Vagina (tissue), 2 donors: ENCODE results near the gene IGLON5.

Experiments used
- CTCF ChIP-seq, 3 experiments: fragments of 450-650 bp in 2 of 3; fragments of 200-600 bp in 1 of 3; sonication (generic) in 1 of 3; IDR thresholded peaks; one replicate each; pipeline ENCODE4 v1.5.1; 2017 to 2019; ENCODE audit warnings: antibody characterized with exemption in 3 of 3, mild to moderate bottlenecking in 2 of 3, moderate library complexity in 2 of 3
- POLR2A ChIP-seq, 2 donors: fragments of 450-650 bp; IDR thresholded peaks; one replicate each; pipeline ENCODE4 v1.6.1; 2017; ENCODE audit warnings: antibody characterized with exemption in 2 of 2, mild to moderate bottlenecking in 2 of 2, moderate library complexity in 2 of 2
- POLR2AphosphoS5 ChIP-seq, 2 donors: sonication (generic); formaldehyde crosslinking; IDR thresholded peaks; one replicate each; pipeline ENCODE4 v1.9.0; 2017; ENCODE audit warnings: antibody characterized with exemption in 2 of 2, mild to moderate bottlenecking in 2 of 2, low read depth in 1 of 2; ENCODE audit not compliant: insufficient read depth in 1 of 2

DNA sequence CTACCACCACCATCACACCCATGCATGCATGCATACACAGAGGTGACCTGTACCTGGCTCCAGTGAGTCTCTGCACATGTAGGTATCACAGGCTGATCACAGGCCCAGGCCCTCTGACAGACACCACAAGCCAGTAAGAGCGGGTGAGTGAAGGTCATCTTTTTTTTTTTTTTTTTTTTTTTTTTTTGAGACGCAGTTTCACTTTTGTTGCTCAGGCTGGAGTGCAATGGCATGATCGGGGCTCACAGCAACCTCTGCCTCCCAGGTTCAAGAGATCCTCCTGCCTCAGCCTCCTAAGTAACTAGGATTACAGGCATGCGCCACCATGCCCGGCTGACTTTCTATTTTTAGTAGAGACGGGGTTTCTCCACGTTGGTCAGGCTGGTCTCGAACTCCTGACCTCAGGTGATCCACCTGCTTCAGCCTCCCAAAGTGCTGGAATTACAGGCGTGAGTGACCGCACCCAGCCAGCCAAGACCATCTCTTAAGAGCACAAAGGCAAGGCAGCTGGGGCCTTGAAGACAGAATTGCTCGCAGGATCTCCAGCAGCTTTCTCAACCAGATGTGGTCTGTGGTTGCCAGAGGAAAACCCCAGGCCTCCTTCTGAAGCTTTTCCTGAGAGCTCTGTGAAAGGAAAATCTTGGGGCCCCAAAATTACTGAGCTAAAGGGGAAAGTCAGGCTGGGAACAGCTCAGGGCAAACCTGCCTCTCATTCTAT is 64.2 kb downstream of the IGLON5 start:
- TF ChIP-seq CTCF (IDR thresholded peaks at IDR 0.05) (no peak), POLR2A (IDR thresholded peaks at IDR 0.05) (no peak), POLR2AphosphoS5 (IDR thresholded peaks at IDR 0.05; ENCODE audit: insufficient read depth in 1 of 2, low read depth in 1 of 2) (no peak)
